ENCODE measurements around the gene PROK1.

Gene PROK1

GRCh38 chr1:110466646-110467280, 15.8 kb downstream of the PROK1 start:
- DNase-seq = no peak

- no peak for DNase-seq
These were observed 20.2 kb downstream of the PROK1 start for GRCh38 chr1:110471131-110471530.

GRCh38 chr1:110472546-110472945, 21.6 kb downstream of the PROK1 start:
- DNase-seq = no peak

- DNase-seq = no peak
These were observed 23.5 kb downstream of the PROK1 start for GRCh38 chr1:110474444-110474843.

- DNase-seq = no peak
These were observed 24.5 kb downstream of the PROK1 start for GRCh38 chr1:110475362-110476027.

- DNase-seq = no peak
These were observed 25.2 kb downstream of the PROK1 start for GRCh38 chr1:110476028-110476765.

GRCh38 chr1:110477041-110477440, 26.1 kb downstream of the PROK1 start:
- DNase-seq = no peak

GRCh38 chr1:110477445-110477957, 26.6 kb downstream of the PROK1 start:
- no peak for DNase-seq

- no peak for DNase-seq
These were observed 27.2 kb downstream of the PROK1 start for GRCh38 chr1:110477967-110478640.

GRCh38 chr1:110478886-110479285, 27.9 kb downstream of the PROK1 start:
- no peak for DNase-seq

GRCh38 chr1:110480356-110481096, 29.6 kb downstream of the PROK1 start:
- DNase-seq = no peak

GRCh38 chr1:110481968-110482623, 31.1 kb downstream of the PROK1 start:
- DNase-seq = no peak

- DNase-seq = no peak
These were observed 31.8 kb downstream of the PROK1 start for GRCh38 chr1:110482662-110483307.

GRCh38 chr1:110483308-110483685, 32.3 kb downstream of the PROK1 start:
- no peak for DNase-seq

- DNase-seq = no peak
These were observed 33.9 kb downstream of the PROK1 start for GRCh38 chr1:110484801-110485200.

- DNase-seq = no peak
These were observed 34.8 kb downstream of the PROK1 start for GRCh38 chr1:110485725-110486124.

- DNase-seq = no peak
These were observed 36.8 kb downstream of the PROK1 start for GRCh38 chr1:110487726-110488125.

- no peak for DNase-seq
These were observed 37.2 kb downstream of the PROK1 start for GRCh38 chr1:110488161-110488560.

GRCh38 chr1:110488867-110489266, 37.9 kb downstream of the PROK1 start:
- DNase-seq = no peak

- no peak for DNase-seq
These were observed 38.5 kb downstream of the PROK1 start for GRCh38 chr1:110489406-110489805.

- no peak for DNase-seq
These were observed 39.1 kb downstream of the PROK1 start for GRCh38 chr1:110489973-110490542.

Data from NCI-H1048 (cell line).